HFFc6 (cell line): Measurements from ENCODE around the gene BOK. TPM values are rescaled to one million over a fixed set of nuclear protein-coding genes. Genes with fewer than 3 reads are reported as not detected.

Experiments
- DNase-seq: peaks from one replicate; pipeline ENCODE4 v3.0.0-alpha.2; 2018
- H3K27ac Mint-ChIP-seq: 2 replicates; pipeline ENCODE4 v1.8.0; 2020; ENCODE audit warnings: mild to moderate bottlenecking, mixed read lengths
- H3K27me3 Mint-ChIP-seq: 2 replicates; pipeline ENCODE4 v1.8.0; 2021; ENCODE audit warnings: mild to moderate bottlenecking, moderate library complexity, mixed read lengths; ENCODE audit not compliant: insufficient read depth
- H3K36me3 Mint-ChIP-seq: 2 replicates; pipeline ENCODE4 v1.8.0; 2021; ENCODE audit warnings: low read depth, mixed read lengths
- H3K4me1 Mint-ChIP-seq: 2 replicates; pipeline ENCODE4 v1.8.0; 2020; ENCODE audit warnings: low read depth, mixed read lengths
- H3K4me3 Mint-ChIP-seq: 2 replicates; pipeline ENCODE4 v1.8.0; 2020; ENCODE audit warnings: mild to moderate bottlenecking, moderate library complexity, mixed read lengths
- H3K9me3 Mint-ChIP-seq: 2 replicates; pipeline ENCODE4 v1.8.0; 2020; ENCODE audit warnings: mild to moderate bottlenecking, mixed read lengths
- total RNA-seq, 6 experiments: library from RNA; stranded (reverse); fragmentation: NEBNext Ultra II Directional; extraction: Animal tissue kit (Norgen Biotek cat#: 25700); gene quantifications; 2 replicates in 1 of 6; 3 replicates in 5 of 6; pipeline ENCODE4 v1.2.3, GENCODE V29; 2021
- TF ChIP-seq, protein P1 (sequence below): fragments of 200-600 bp; sonication (generic); IDR thresholded peaks from 2 replicates; pipeline ENCODE4 v1.5.0; 2021; ENCODE audit warnings: antibody characterized with exemption, mild to moderate bottlenecking

Gene BOK
- total RNA-seq, 6 experiments from 2014 or later = 26.3 to 42.4 (median 29.1) TPM

- peaks cover 23% of the 10 kb centered on the region for H3K27me3 Mint-ChIP-seq
These were observed 23.7 kb upstream of the BOK start for GRCh38 chr2:241534701-241535375.

DNA sequence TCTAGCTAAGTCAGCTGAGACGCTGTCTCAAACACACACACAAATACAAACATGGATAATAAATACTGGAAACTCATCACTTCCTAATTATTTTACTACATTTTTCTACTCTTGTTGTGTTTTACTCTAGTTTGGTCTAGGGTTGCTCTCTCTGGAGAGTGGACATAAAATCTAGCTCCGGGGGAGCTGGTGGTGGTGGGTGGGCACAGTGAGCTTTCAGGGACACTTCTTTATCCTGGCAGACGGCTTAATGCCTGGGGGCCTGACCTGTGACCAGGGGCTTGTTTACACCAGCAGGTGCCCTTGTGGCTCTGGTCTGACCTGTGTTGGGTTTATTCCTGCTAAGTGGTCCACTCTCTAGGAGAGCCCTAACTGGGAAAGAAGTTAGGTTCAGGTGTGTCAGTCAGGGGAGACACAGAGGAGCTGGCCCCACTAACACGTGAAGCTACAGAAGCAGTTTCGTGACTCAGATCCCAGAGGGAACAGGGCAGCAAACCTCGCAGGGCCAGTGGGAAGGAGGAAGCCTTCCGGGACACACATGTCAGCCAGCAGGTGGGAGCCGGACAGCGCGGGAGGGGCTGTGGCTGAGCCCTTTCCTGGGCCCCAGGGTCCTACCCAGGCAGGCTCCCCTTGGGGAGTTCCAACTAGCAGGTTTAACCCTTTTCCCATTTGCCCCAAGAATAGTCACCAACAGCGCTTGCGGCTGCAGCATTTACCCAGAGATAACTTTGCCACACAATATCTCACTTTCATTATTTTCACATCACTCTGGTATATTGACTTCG lies 22.5 kb upstream of the BOK start:
- peaks cover 7% of the 10 kb centered on the region for H3K4me1 Mint-ChIP-seq
- TF ChIP-seq, protein P1, sequence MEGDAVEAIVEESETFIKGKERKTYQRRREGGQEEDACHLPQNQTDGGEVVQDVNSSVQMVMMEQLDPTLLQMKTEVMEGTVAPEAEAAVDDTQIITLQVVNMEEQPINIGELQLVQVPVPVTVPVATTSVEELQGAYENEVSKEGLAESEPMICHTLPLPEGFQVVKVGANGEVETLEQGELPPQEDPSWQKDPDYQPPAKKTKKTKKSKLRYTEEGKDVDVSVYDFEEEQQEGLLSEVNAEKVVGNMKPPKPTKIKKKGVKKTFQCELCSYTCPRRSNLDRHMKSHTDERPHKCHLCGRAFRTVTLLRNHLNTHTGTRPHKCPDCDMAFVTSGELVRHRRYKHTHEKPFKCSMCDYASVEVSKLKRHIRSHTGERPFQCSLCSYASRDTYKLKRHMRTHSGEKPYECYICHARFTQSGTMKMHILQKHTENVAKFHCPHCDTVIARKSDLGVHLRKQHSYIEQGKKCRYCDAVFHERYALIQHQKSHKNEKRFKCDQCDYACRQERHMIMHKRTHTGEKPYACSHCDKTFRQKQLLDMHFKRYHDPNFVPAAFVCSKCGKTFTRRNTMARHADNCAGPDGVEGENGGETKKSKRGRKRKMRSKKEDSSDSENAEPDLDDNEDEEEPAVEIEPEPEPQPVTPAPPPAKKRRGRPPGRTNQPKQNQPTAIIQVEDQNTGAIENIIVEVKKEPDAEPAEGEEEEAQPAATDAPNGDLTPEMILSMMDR = no peak
- no peaks in the 10 kb centered on the region for H3K36me3 Mint-ChIP-seq
- no peak overlapping the region for H3K4me3 Mint-ChIP-seq
- no peak overlapping the region for H3K27ac Mint-ChIP-seq
- H3K27me3 Mint-ChIP-seq = peaks cover 16% of the 10 kb centered on the region
- DNase-seq = no peak
- H3K9me3 Mint-ChIP-seq = no peaks in the 10 kb centered on the region

More at GRCh38 chr2:241534701-241535375, 23.7 kb upstream of the BOK start:
- DNase-seq = no peak
- Mint-ChIP-seq H3K9me3 (no peaks in the 10 kb centered on the region), H3K4me1 (no peaks in the 10 kb centered on the region), H3K36me3 (no peaks in the 10 kb centered on the region), H3K4me3 (no peak overlapping the region), H3K27ac (no peak overlapping the region)
- TF ChIP-seq, protein P1 = no peak

DNA sequence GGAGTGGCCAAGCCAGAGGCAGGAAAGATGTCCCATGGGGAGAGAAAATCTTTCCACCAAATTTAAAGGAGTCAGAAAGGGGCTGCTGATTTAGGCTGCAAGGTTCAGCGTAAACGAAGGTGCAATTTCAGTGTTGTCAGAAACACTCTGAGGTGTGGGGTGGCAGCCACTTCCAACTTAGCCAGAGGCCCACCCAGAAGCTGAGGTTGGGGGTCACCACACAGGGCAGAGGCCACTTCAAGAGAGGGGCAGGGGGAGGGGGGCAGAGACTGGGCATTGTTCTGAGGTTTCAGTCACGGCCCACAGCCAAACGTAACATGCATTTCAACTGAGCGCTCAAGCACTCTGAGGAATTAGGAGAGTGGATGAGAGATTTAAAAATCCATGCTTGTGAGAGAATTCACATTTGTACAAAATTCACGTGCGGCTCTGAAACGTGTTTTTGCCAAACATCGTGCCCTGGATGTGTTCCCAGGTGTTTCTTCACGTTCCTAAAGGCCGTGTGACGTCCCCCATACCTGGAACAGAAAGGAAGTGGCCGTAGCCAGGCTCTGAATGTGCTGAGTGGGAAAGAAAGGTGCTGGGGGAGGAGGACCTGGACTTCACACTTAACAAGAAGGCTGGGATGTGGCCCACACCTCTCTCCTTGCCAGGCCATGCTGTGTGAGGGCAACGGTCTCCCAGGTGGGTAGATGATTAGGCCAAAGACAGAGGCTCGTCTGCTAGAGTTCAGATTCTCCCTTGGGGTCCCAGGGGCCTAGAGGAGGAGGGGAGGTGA lies 19.5 kb upstream of the BOK start:
- no peaks in the 10 kb centered on the region for H3K36me3 Mint-ChIP-seq
- TF ChIP-seq, protein P1 = no peak
- DNase-seq = no peak
- no peak overlapping the region for H3K27ac Mint-ChIP-seq
- H3K4me3 Mint-ChIP-seq = no peak overlapping the region
- peaks cover 7% of the 10 kb centered on the region for H3K4me1 Mint-ChIP-seq
- no peaks in the 10 kb centered on the region for H3K9me3 Mint-ChIP-seq
- H3K27me3 Mint-ChIP-seq = peaks cover 5% of the 10 kb centered on the region

- Mint-ChIP-seq H3K9me3 (no peaks in the 10 kb centered on the region), H3K36me3 (no peaks in the 10 kb centered on the region), H3K4me1 (peaks cover 7% of the 10 kb centered on the region), H3K27ac (no peak overlapping the region), H3K27me3 (no peaks in the 10 kb centered on the region; the same call in 1 of the 2 replicates), H3K4me3 (no peak overlapping the region)
- TF ChIP-seq, protein P1 = no peak
- no peak for DNase-seq
These were observed 18.8 kb upstream of the BOK start for GRCh38 chr2:241539616-241540374.

- Mint-ChIP-seq H3K4me1 (peaks cover 7% of the 10 kb centered on the region), H3K4me3 (peak overlapping the region; percentile 82), H3K27ac (peak overlapping the region; percentile 57), H3K27me3 (no peaks in the 10 kb centered on the region; the same call in 1 of the 2 replicates), H3K36me3 (no peaks in the 10 kb centered on the region), H3K9me3 (no peaks in the 10 kb centered on the region)
- TF ChIP-seq, protein P1 = no peak
- no peak for DNase-seq
These were observed 18.2 kb upstream of the BOK start for GRCh38 chr2:241540401-241540770.
